ENCODE results near the gene TBC1D24. TPM values are rescaled to one million over a fixed set of nuclear protein-coding genes. Genes with fewer than 3 reads are reported as not detected.

Gene TBC1D24
- polyA plus RNA-seq, 1 donor (not counting 4 experiments of a cell fraction or from before 2014, with no cell fraction given), result 3.0 TPM

DNA sequence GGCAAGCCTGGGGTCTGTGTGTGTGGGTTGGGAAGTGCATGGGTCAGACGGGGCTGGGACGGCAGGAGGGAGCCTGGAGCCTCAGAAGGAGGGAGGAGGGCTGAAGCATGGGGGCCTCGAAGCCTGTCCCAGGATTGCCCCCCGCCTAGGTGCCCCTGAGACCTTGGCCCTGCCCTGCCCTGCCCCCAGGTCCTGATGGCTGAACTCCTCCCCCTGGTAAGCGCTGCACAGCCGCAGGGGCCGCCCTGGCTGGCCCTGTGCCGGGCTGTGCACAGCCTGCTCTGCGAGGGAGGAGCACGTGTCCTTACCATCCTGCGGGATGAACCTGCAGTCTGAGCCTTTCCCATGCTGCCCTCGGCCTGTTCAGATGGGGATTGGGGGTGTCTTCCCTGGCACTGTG lies 10.6 kb upstream of the TBC1D24 start:
- Histone ChIP-seq H3K36me3 (ENCODE audit: control insufficient read depth in 2 of 2, extremely low read depth in 1 of 2, insufficient read depth in 2 of 2, low read length in 2 of 2) (no peaks in the 10 kb centered on the region), H3K9me3 (ENCODE audit: control insufficient read depth, low read depth, low read length) (no peaks in the 10 kb centered on the region), H3K4me3 (ENCODE audit: control insufficient read depth in 2 of 3, extremely low read depth in 1 of 3, insufficient read depth in 2 of 3, low read depth in 1 of 3, low read length in 3 of 3) (no peak overlapping the region), H2AFZ (ENCODE audit: control insufficient read depth, low read length) (no peak overlapping the region), H3K9me1 (ENCODE audit: control insufficient read depth, extremely low read depth, insufficient read depth, low read length) (no peaks in the 10 kb centered on the region), H3K27me3 (ENCODE audit: control insufficient read depth, extremely low read depth, insufficient read depth, low read length) (peaks cover 3% of the 10 kb centered on the region), H3K4me2 (ENCODE audit: control insufficient read depth, extremely low read depth, insufficient read depth, low read depth, low read length) (no peak overlapping the region), H3K4me1 (ENCODE audit: control insufficient read depth, extremely low read depth, insufficient read depth, low read length) (peaks cover 12% of the 10 kb centered on the region), H4K20me1 (ENCODE audit: control insufficient read depth, extremely low read depth, insufficient read depth, low read length) (no peaks in the 10 kb centered on the region), H3K79me2 (ENCODE audit: control insufficient read depth, insufficient read depth, low read length) (no peaks in the 10 kb centered on the region), H3K27ac (ENCODE audit: control insufficient read depth, insufficient read depth, low read length) (no peak overlapping the region), H3K9ac (ENCODE audit: control insufficient read depth, extremely low read depth, insufficient read depth, low read length) (no peak overlapping the region)
- no peak for TF ChIP-seq EZH2 (IDR thresholded peaks at IDR 0.05; ENCODE audit: low read length)
- TF ChIP-seq, protein P1, sequence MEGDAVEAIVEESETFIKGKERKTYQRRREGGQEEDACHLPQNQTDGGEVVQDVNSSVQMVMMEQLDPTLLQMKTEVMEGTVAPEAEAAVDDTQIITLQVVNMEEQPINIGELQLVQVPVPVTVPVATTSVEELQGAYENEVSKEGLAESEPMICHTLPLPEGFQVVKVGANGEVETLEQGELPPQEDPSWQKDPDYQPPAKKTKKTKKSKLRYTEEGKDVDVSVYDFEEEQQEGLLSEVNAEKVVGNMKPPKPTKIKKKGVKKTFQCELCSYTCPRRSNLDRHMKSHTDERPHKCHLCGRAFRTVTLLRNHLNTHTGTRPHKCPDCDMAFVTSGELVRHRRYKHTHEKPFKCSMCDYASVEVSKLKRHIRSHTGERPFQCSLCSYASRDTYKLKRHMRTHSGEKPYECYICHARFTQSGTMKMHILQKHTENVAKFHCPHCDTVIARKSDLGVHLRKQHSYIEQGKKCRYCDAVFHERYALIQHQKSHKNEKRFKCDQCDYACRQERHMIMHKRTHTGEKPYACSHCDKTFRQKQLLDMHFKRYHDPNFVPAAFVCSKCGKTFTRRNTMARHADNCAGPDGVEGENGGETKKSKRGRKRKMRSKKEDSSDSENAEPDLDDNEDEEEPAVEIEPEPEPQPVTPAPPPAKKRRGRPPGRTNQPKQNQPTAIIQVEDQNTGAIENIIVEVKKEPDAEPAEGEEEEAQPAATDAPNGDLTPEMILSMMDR (optimal IDR thresholded peaks at IDR 0.05 in 1 of 3, IDR thresholded peaks at IDR 0.05 in 1 of 3, conservative IDR thresholded peaks at IDR 0.05 in 1 of 3; ENCODE audit: extremely low read depth in 1 of 3, insufficient read depth in 2 of 3, low read length in 3 of 3), result no peak
- FAIRE-seq (no peak), DNase-seq (ENCODE audit: low read depth, low spot score) (no peak)
- dilution Hi-C loops (cut with MboI; ENCODE audit: extremely low pct_ligation_motif_present, low sequenced_read_pairs), result no loop called here

DNA sequence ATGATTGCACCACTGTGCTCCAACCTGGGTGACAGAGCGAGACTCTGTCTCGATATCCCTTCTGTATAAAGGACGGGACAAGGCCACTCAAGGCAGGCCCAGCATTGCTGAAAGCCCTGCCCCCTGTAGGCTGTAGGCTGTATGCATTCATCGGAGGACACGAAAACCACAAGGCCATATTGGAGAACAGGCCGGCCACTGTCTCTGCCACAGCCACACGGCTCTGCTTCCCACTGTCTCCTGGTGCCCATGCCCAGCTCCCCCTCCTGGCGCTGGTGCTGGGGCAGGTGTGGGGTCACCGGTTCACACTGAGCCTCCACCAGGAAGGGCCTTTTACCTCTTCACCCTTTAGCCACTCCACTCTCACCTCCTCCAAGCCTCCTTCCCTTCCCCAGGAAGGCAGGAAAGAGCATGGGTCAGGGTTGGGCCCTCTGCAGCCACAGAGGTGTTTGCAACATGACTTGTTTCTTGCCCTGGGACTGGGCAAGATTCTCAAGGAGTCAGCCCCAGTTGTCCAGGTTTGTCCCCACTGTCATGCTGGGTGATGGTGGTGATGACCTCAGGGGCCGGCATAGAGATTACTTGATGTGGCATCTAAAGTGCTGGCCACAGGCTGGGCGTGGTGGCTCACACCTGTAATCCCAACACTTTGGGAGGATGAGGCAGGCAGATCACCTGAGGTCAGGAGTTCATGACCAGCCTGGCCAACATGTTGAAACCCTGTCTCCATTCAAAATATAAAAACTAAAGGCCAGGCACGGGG lies 9.1 kb upstream of the TBC1D24 start:
- DNase-seq (ENCODE audit: low read depth, low spot score) (no peak), FAIRE-seq (no peak)
- no peaks in the 10 kb centered on the region for H3K9me3 ChIP-seq (ENCODE audit: control insufficient read depth, low read depth, low read length)
- peaks cover 5% of the 10 kb centered on the region for H3K4me1 ChIP-seq (ENCODE audit: control insufficient read depth, extremely low read depth, insufficient read depth, low read length)
- peaks cover 16% of the 10 kb centered on the region for H3K27me3 ChIP-seq (ENCODE audit: control insufficient read depth, extremely low read depth, insufficient read depth, low read length)
- H3K4me2 ChIP-seq (ENCODE audit: control insufficient read depth, extremely low read depth, insufficient read depth, low read depth, low read length), result no peak overlapping the region
- no peak overlapping the region for H2AFZ ChIP-seq (ENCODE audit: control insufficient read depth, low read length)
- dilution Hi-C loops (cut with MboI; ENCODE audit: extremely low pct_ligation_motif_present, low sequenced_read_pairs), result no loop called here
- TF ChIP-seq, protein P1 (optimal IDR thresholded peaks at IDR 0.05 in 1 of 3, IDR thresholded peaks at IDR 0.05 in 1 of 3, conservative IDR thresholded peaks at IDR 0.05 in 1 of 3; ENCODE audit: extremely low read depth in 1 of 3, insufficient read depth in 2 of 3, low read length in 3 of 3), result peak; percentile 10 to 39 (median 24)
- no peak for TF ChIP-seq EZH2 (IDR thresholded peaks at IDR 0.05; ENCODE audit: low read length)
- H4K20me1 ChIP-seq (ENCODE audit: control insufficient read depth, extremely low read depth, insufficient read depth, low read length), result no peaks in the 10 kb centered on the region
- H3K79me2 ChIP-seq (ENCODE audit: control insufficient read depth, insufficient read depth, low read length), result no peaks in the 10 kb centered on the region
- H3K27ac ChIP-seq (ENCODE audit: control insufficient read depth, insufficient read depth, low read length), result no peak overlapping the region
- no peak overlapping the region for H3K4me3 ChIP-seq (ENCODE audit: control insufficient read depth in 2 of 3, extremely low read depth in 1 of 3, insufficient read depth in 2 of 3, low read depth in 1 of 3, low read length in 3 of 3)
- no peaks in the 10 kb centered on the region for H3K36me3 ChIP-seq (ENCODE audit: control insufficient read depth in 2 of 2, extremely low read depth in 1 of 2, insufficient read depth in 2 of 2, low read length in 2 of 2)
- no peak overlapping the region for H3K9ac ChIP-seq (ENCODE audit: control insufficient read depth, extremely low read depth, insufficient read depth, low read length)
- no peaks in the 10 kb centered on the region for H3K9me1 ChIP-seq (ENCODE audit: control insufficient read depth, extremely low read depth, insufficient read depth, low read length)
